ENCODE measurements around the gene SPRY4. TPM values are rescaled to one million over a fixed set of nuclear protein-coding genes. Genes with fewer than 3 reads are reported as not detected.

The SPRY4 gene
- total and polyA plus RNA-seq, 2 of the 4 experiments (the other 2 are of a cell fraction): 8.4 to 21.0 TPM

DNA sequence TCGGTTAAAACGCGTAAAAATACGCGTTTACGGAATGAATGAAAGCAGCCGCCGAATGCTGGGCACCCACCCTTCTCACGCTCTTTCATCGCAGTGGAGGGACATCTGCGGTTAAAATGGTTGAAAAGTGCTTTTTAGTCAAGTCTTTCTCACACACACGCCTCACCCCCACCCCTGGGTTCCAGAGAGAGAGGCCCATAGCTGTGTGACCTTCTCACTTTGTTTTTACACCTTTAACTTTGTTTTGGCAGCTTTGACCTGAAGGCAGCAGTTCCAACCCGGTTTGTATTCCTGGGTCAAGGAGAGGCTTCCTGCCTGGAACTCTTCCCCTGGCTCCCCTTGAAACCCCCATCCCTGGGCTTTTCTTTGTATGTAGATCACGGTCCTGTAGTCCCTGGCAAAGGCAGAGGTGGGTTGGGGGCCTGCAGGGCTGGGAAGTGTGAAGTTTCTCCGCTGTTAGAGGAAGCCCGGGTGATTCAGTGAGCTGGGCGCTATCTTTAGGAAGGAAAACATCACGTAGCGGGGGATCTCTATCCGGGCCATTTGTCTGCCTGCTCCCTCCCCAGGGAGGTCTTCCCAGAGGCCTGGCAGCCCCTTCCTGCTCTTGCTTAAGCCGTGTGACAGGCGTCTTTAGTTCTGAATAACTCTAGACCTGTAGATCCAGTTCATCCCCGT is 29.6 kb downstream of the SPRY4 start:
- no peaks in the 10 kb centered on the region for H3K9me3 ChIP-seq (ENCODE audit: control insufficient read depth, insufficient read depth, low read length)
- intact Hi-C loops (cut with micrococcal nuclease): no loop called here
- no TSS peak for BruUV-seq (replicated peaks)
- peak overlapping the region; percentile 4; the same call in 1 of the 2 replicates for H4K5ac ChIP-seq (ENCODE audit: low read depth, low read length)
- H2BK120ac ChIP-seq (ENCODE audit: low read depth, low read length): peak overlapping the region; percentile 55
- H3K4ac ChIP-seq (ENCODE audit: low read depth, low read length): peak overlapping the region; percentile 96
- H3K4me1 ChIP-seq (ENCODE audit: control insufficient read depth, insufficient read depth, low read length): peaks cover 16% of the 10 kb centered on the region
- no peak for TF ChIP-seq CEBPB (IDR thresholded peaks at IDR 0.05; ENCODE audit: low read depth, low read length)
- TF ChIP-seq, protein P1, sequence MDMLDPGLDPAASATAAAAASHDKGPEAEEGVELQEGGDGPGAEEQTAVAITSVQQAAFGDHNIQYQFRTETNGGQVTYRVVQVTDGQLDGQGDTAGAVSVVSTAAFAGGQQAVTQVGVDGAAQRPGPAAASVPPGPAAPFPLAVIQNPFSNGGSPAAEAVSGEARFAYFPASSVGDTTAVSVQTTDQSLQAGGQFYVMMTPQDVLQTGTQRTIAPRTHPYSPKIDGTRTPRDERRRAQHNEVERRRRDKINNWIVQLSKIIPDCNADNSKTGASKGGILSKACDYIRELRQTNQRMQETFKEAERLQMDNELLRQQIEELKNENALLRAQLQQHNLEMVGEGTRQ (IDR thresholded peaks at IDR 0.05; ENCODE audit: low read depth, low read length): no peak
- no peak for TF ChIP-seq NFE2L2 (IDR thresholded peaks at IDR 0.05; ENCODE audit: low read depth, low read length)
- TF ChIP-seq, protein P2, sequence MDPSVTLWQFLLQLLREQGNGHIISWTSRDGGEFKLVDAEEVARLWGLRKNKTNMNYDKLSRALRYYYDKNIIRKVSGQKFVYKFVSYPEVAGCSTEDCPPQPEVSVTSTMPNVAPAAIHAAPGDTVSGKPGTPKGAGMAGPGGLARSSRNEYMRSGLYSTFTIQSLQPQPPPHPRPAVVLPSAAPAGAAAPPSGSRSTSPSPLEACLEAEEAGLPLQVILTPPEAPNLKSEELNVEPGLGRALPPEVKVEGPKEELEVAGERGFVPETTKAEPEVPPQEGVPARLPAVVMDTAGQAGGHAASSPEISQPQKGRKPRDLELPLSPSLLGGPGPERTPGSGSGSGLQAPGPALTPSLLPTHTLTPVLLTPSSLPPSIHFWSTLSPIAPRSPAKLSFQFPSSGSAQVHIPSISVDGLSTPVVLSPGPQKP (IDR thresholded peaks at IDR 0.05; ENCODE audit: borderline replicate concordance, low read depth, low read length): no peak
- TF ChIP-seq RAD21 (IDR thresholded peaks at IDR 0.05; ENCODE audit: low read length): no peak
- TF ChIP-seq MAFK (IDR thresholded peaks at IDR 0.05; ENCODE audit: low read depth, low read length): no peak
- TF ChIP-seq, protein P3, sequence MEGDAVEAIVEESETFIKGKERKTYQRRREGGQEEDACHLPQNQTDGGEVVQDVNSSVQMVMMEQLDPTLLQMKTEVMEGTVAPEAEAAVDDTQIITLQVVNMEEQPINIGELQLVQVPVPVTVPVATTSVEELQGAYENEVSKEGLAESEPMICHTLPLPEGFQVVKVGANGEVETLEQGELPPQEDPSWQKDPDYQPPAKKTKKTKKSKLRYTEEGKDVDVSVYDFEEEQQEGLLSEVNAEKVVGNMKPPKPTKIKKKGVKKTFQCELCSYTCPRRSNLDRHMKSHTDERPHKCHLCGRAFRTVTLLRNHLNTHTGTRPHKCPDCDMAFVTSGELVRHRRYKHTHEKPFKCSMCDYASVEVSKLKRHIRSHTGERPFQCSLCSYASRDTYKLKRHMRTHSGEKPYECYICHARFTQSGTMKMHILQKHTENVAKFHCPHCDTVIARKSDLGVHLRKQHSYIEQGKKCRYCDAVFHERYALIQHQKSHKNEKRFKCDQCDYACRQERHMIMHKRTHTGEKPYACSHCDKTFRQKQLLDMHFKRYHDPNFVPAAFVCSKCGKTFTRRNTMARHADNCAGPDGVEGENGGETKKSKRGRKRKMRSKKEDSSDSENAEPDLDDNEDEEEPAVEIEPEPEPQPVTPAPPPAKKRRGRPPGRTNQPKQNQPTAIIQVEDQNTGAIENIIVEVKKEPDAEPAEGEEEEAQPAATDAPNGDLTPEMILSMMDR (conservative IDR thresholded peaks at IDR 0.05; ENCODE audit: low read depth, low read length): no peak
- TF ChIP-seq FOS (IDR thresholded peaks at IDR 0.05; ENCODE audit: low read depth, low read length): no peak
- TF ChIP-seq RFX5 (IDR thresholded peaks at IDR 0.05; ENCODE audit: low read depth, low read length): no peak
- TF ChIP-seq BHLHE40 (IDR thresholded peaks at IDR 0.05; ENCODE audit: low read depth, low read length): no peak
- no peak for TF ChIP-seq CHD1 (IDR thresholded peaks at IDR 0.05; ENCODE audit: low read depth, low read length)
- no peak for TF ChIP-seq MXI1 (IDR thresholded peaks at IDR 0.05; ENCODE audit: borderline replicate concordance, low read depth, low read length)
- TF ChIP-seq RCOR1 (IDR thresholded peaks at IDR 0.05; ENCODE audit: insufficient replicate concordance, low read length): no peak
- no peak for TF ChIP-seq POLR2A (IDR thresholded peaks at IDR 0.05; ENCODE audit: low read depth, low read length)
- no peak for TF ChIP-seq MAZ (IDR thresholded peaks at IDR 0.05; ENCODE audit: borderline replicate concordance, low read depth, low read length)
- peak overlapping the region; percentile 1; the same call in 1 of the 2 replicates for H3K27ac ChIP-seq (ENCODE audit: insufficient read depth, low read length)
- in situ Hi-C loops (cut with MboI; ENCODE audit: low sequenced_read_pairs): no loop called here
- H2AK5ac ChIP-seq (ENCODE audit: low read depth, low read length): peak overlapping the region; percentile 43
- ChIA-PET CTCF (no interaction called here), POLR2A (ENCODE audit: unreplicated experiment) (no interaction called here)
- peak overlapping the region; percentile 10; the same call in 1 of the 2 replicates for H3K23ac ChIP-seq (ENCODE audit: low read depth, low read length)
- peaks cover 23 to 75% of the 10 kb centered on the region in 2 experiments for H3K79me1 ChIP-seq (ENCODE audit: low read depth in 1 of 2, low read length in 2 of 2)
- ATAC-seq (ENCODE audit: low read depth) (no peak), DNase-seq (peak; percentile 23)
- WGBS, 2 experiments (ENCODE audit: extremely low coverage in 2 of 2, insufficient read length in 1 of 2): 84% methylated on average over 10 of the region's 23 CpGs; no CpG with 5 or more reads in 1 of the 2 experiments
- no peaks in the 10 kb centered on the region for H3K27me3 ChIP-seq (ENCODE audit: control insufficient read depth, insufficient read depth, low read length)
- H3K36me3 ChIP-seq (ENCODE audit: control insufficient read depth, insufficient read depth, low read length): no peaks in the 10 kb centered on the region
- no peak overlapping the region for H3K4me3 ChIP-seq (ENCODE audit: insufficient read depth, low read depth, low read length)
- no peak overlapping the region for H3K56ac ChIP-seq (ENCODE audit: extremely low read depth, insufficient read depth, low read length)
- no peak overlapping the region for H3K4me2 ChIP-seq (ENCODE audit: low read depth, low read length)
- no peak overlapping the region for H3K9ac ChIP-seq (ENCODE audit: low read depth, low read length)
- no peak overlapping the region; the same call in 1 of the 2 replicates for H3K14ac ChIP-seq (replicated peaks; ENCODE audit: low read depth, low read length)
- H2BK20ac ChIP-seq (ENCODE audit: low read depth, low read length): peak overlapping the region; percentile 27; the same call in 1 of the 2 replicates
- H4K91ac ChIP-seq (ENCODE audit: insufficient read depth, low read depth, low read length): no peak overlapping the region; the same call in none of the 2 replicates
- peak overlapping the region in 1 of 2 experiments; percentile 97; a peak in 2 of 4 replicates for H4K8ac ChIP-seq (ENCODE audit: low read depth in 2 of 2, low read length in 2 of 2)
- H4K20me1 ChIP-seq (ENCODE audit: insufficient read depth, low read length): no peaks in the 10 kb centered on the region
- peak overlapping the region; percentile 58 for H2AK9ac ChIP-seq (replicated peaks; ENCODE audit: low read depth, low read length, poor library complexity)
- H2AFZ ChIP-seq (replicated peaks; ENCODE audit: low read length, poor library complexity): peak overlapping the region; percentile 80
- H2BK5ac ChIP-seq (ENCODE audit: low read depth, low read length, poor library complexity, severe bottlenecking): no peak overlapping the region
- peaks cover 23% of the 10 kb centered on the region for H3K9me1 ChIP-seq (ENCODE audit: insufficient read depth, low read length)
- no peak overlapping the region for H3K18ac ChIP-seq (ENCODE audit: low read depth, low read length)
- dilution Hi-C loops (cut with HindIII; ENCODE audit: low sequenced_read_pairs, unreplicated experiment): no loop called here
- H2BK15ac ChIP-seq (ENCODE audit: low read depth, low read length): 0 out of 3 replicates have a peak overlapping the region, but pooled peaks have one; percentile 86

Measured in IMR-90 (cell line).